Common myeloid progenitor, CD34-positive (primary cell): ENCODE measurements around the gene RASAL3.
"Not testable (repeated sequence)": the region's sequence is repeated elsewhere in the genome, so short reads cannot be mapped to it uniquely, and the experiment has no call there.

ENCODE experiments used
- CTCF ChIA-PET: fragments of 350-600 bp; sonication (Branson Sonifier 250); formaldehyde crosslinking; loops from one replicate; lab custom pipeline; 2021; ENCODE audit warnings: antibody characterized with exemption; lab: Charles Lee
- POLR2A ChIA-PET: fragments of 350-600 bp; sonication (Branson Sonifier 250); formaldehyde crosslinking; loops from one replicate; lab custom pipeline; 2021; ENCODE audit warnings: antibody characterized with exemption; lab: Charles Lee
- DNase-seq, 3 donors: peaks; one replicate each; pipeline versions ENCODE4 v3.0.0 to v3.0.0-alpha.2; 2013
- H3K27ac ChIP-seq, 2 experiments: 1 replicate in 1 of 2; 2 replicates in 1 of 2; pipeline ENCODE4 v1.7.0; 2013; ENCODE audit warnings: inconsistent platforms in 2 of 2, low read length in 2 of 2, mild to moderate bottlenecking in 2 of 2, low read depth in 1 of 2, moderate library complexity in 1 of 2; ENCODE audit not compliant: severe bottlenecking in 2 of 2, insufficient read depth in 1 of 2, poor library complexity in 1 of 2
- H3K27me3 ChIP-seq, 5 experiments: replicated peaks in 2 of 5; 1 replicate in 3 of 5; 2 replicates in 2 of 5; pipeline versions ENCODE4 v1.6.1 to v1.7.0; 2013; ENCODE audit warnings: low read length in 4 of 5, mild to moderate bottlenecking in 2 of 5, moderate library complexity in 2 of 5, inconsistent platforms in 1 of 5; ENCODE audit not compliant: insufficient read depth in 5 of 5, control insufficient read depth in 4 of 5
- H3K36me3 ChIP-seq, 4 experiments: 1 replicate in 2 of 4; 2 replicates in 2 of 4; pipeline versions ENCODE4 v1.6.1 to v1.7.0; 2013; ENCODE audit warnings: low read length in 3 of 4, control low read depth in 1 of 4, mild to moderate bottlenecking in 1 of 4; ENCODE audit not compliant: control insufficient read depth in 4 of 4, insufficient read depth in 4 of 4
- H3K4me1 ChIP-seq, 4 experiments: 1 replicate in 3 of 4; 2 replicates in 1 of 4; pipeline versions ENCODE4 v1.6.1 to v1.7.1; 2013; ENCODE audit warnings: low read length in 3 of 4, mild to moderate bottlenecking in 3 of 4, control low read depth in 1 of 4, inconsistent platforms in 1 of 4, moderate library complexity in 1 of 4; ENCODE audit not compliant: control insufficient read depth in 4 of 4, insufficient read depth in 4 of 4; ENCODE audit errors: control extremely low read depth in 1 of 4
- H3K4me3 ChIP-seq, 7 experiments: 1 replicate in 4 of 7; 2 replicates in 3 of 7; pipeline versions ENCODE4 v1.5.1 to v1.7.0; 2013; ENCODE audit warnings: mild to moderate bottlenecking in 7 of 7, low read length in 6 of 7, moderate library complexity in 6 of 7, inconsistent platforms in 2 of 7, low read depth in 2 of 7, control low read depth in 1 of 7; ENCODE audit not compliant: insufficient read depth in 4 of 7, control insufficient read depth in 1 of 7; ENCODE audit errors: extremely low read depth in 1 of 7
- H3K9me3 ChIP-seq, 5 experiments: 1 replicate in 4 of 5; 2 replicates in 1 of 5; pipeline versions ENCODE4 v1.6.1 to v1.7.1; 2013; ENCODE audit warnings: low read length in 4 of 5, mild to moderate bottlenecking in 2 of 5, inconsistent platforms in 1 of 5, low read depth in 1 of 5, moderate library complexity in 1 of 5; ENCODE audit not compliant: control insufficient read depth in 4 of 5, insufficient read depth in 2 of 5; ENCODE audit errors: control extremely low read depth in 1 of 5
- WGBS: methylation state at CpG from one replicate; pipeline ENCODE4 v1.1.5; 2013; ENCODE audit not compliant: insufficient coverage; 5-methylcytosine and 5-hydroxymethylcytosine counted together

Gene RASAL3

GRCh38 chr19:15485768-15486167 lies 21.4 kb upstream of the RASAL3 start:
- ChIA-PET CTCF (interaction anchor here (0.6 to 0.8 kb wide), 3 partner anchors 46 to 67 kb away, joined by 3 to 4 read pairs (median 3); partner anchors contain the start of gene AKAP8L), POLR2A (interaction anchor here (0.7 kb wide), 1 partner anchor 17 kb away, joined by 3 read pairs; no protein-coding TSS in a partner anchor)
- H3K9me3 ChIP-seq, DNase-seq, H3K27me3 ChIP-seq, H3K4me1 ChIP-seq, H3K27ac ChIP-seq, H3K36me3 ChIP-seq, H3K4me3 ChIP-seq: not testable (repeated sequence)
- WGBS: 100% methylated on average over 5 of the region's 5 CpGs

DNA sequence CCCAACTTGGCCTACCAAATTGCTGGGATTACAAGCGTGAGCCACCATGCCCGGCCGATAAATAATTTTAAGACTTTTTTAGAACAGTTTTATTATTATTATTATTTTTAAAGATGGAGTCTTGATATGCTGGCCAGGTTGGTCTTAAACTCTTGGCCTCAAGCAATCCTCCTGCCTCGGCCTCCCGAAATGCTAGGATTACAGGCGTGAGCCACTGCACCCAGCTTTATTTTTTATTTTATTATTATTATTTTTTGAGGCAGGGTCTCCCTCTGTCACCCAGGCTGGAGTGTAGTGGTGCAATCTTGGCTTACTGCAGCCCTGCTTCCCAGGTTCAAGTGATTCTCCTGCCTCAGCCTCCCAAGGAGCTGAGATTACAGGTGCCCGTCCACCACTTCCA lies 16.7 kb upstream of the RASAL3 start:
- CTCF ChIA-PET: interaction anchor here (0.9 to 8.8 kb wide), 9 partner anchors 10 to 97 kb away, joined by 3 to 76 read pairs (median 7); partner anchors contain the start of genes AKAP8L and RASAL3

GRCh38 chr19:15479391-15480345 lies 15.3 kb upstream of the RASAL3 start, which contains the start of gene PGLYRP2:
Gene PGLYRP2 (minus strand): TSS chr19:15479501. CDS start chr19:15479371, 130 bp downstream.
- WGBS: 63% methylated on average over 12 of the region's 16 CpGs
- Histone ChIP-seq H3K36me3 (no peaks in the 10 kb centered on the region), H3K4me3 (no peak within 1 kb of the TSS), H3K9me3 (peaks cover 0 to 8% (median 4%) of the 10 kb centered on the region in 5 experiments), H3K4me1 (peaks cover 0 to 17% (median 15%) of the 10 kb centered on the region in 4 experiments), H3K27ac (no peak within 1 kb of the TSS), H3K27me3 (no peaks in the 10 kb centered on the region)
- POLR2A ChIA-PET: interaction anchor here (1.1 to 1.8 kb wide), 3 partner anchors 15 to 61 kb away, joined by 3 to 7 read pairs (median 3); partner anchors contain the start of genes AKAP8L and RASAL3
- CTCF ChIA-PET: interaction anchor here (0.6 to 8.8 kb wide), 19 partner anchors 9 to 105 kb away, joined by 3 to 76 read pairs (median 4); partner anchors contain the start of genes AKAP8L and RASAL3
- DNase-seq: peak; percentile 71 to 85 (median 83)

More for the DNA sequence above, 16.7 kb upstream of the RASAL3 start:
- not testable (repeated sequence) for H3K36me3 ChIP-seq, H3K4me3 ChIP-seq, DNase-seq, H3K27ac ChIP-seq, H3K27me3 ChIP-seq, H3K9me3 ChIP-seq
- H3K4me1 ChIP-seq: peaks cover 0 to 16% (median 12%) of the 10 kb centered on the region in 4 experiments
- POLR2A ChIA-PET: interaction anchor here (1.8 kb wide), 1 partner anchor 18 kb away, joined by 7 read pairs; no protein-coding TSS in a partner anchor
- 100% methylated on average over 1 of the region's 7 CpGs for WGBS

DNA sequence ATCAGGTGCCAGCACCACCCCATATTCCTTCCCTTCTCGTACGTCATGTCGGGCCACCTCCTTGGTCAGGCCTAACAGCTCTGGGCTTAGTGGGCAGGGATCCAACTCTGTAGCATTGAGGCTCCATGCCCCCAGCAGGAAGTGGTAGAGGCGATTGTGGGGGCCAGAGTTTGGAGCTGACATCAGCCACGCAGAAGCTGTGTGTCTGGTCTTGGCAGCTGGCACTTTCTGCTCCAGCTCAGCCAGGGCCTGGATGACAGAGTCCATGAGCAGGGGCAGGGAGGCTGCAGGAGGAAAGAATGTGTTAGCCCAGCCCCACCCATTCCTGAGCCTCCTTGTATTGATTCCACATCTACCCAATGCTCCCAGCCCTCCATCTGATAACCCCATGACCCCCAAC lies 12.0 kb upstream of the RASAL3 start:
- Histone ChIP-seq H3K9me3 (peaks cover 0 to 8% (median 4%) of the 10 kb centered on the region in 5 experiments), H3K27me3 (no peaks in the 10 kb centered on the region), H3K4me3 (no peak overlapping the region), H3K36me3 (no peaks in the 10 kb centered on the region), H3K4me1 (peaks cover 0 to 19% (median 15%) of the 10 kb centered on the region in 4 experiments), H3K27ac (no peak overlapping the region)
- CTCF ChIA-PET: interaction anchor here (1.0 to 8.8 kb wide), 6 partner anchors 9 to 84 kb away, joined by 3 to 76 read pairs (median 5); partner anchors contain the start of gene AKAP8L
- POLR2A ChIA-PET: interaction anchor here (0.8 kb wide), 1 partner anchor 9 kb away, joined by 4 read pairs; no protein-coding TSS in a partner anchor
- peak in 2 of 3 donors; percentile 36 to 39 for DNase-seq
- WGBS: 0% methylated on average over 1 of the region's 5 CpGs

- peaks cover 0 to 19% (median 15%) of the 10 kb centered on the region in 4 experiments for H3K4me1 ChIP-seq
- H3K4me3 ChIP-seq: no peak overlapping the region
- H3K27me3 ChIP-seq: no peaks in the 10 kb centered on the region
- peaks cover 0 to 8% (median 4%) of the 10 kb centered on the region in 5 experiments for H3K9me3 ChIP-seq
- H3K36me3 ChIP-seq: no peaks in the 10 kb centered on the region
- 98% methylated on average over 10 of the region's 10 CpGs for WGBS
- no peak for DNase-seq
- H3K27ac ChIP-seq: no peak overlapping the region
- CTCF ChIA-PET: interaction anchor here (0.8 to 8.8 kb wide), 5 partner anchors 8 to 85 kb away, joined by 4 to 76 read pairs (median 5); no protein-coding TSS in a partner anchor
- POLR2A ChIA-PET: no interaction called here
These were observed 11.3 kb upstream of the RASAL3 start for GRCh38 chr19:15475611-15476010.

DNA sequence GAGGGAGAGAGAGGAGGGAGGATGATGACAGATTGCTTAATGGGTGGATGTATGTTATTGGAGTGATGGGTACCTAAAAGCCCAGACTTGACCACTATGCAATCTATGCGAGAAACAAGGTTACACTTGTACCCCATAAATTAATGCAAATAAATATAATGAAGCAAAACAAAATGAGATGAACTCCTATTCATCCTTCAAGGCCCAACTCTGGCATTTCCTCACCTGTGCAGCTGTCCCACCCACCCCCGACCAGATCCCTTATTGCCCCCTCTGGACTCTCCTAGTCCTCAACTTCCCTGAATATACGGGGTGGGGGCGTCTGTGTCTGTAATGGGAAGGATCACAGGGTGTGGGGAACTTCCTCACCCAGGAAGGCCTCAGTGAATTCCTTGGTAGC lies 10.8 kb upstream of the RASAL3 start:
- peaks cover 0 to 20% (median 14%) of the 10 kb centered on the region in 4 experiments for H3K4me1 ChIP-seq
- whole genome bisulfite sequencing: 100% methylated on average over 1 of the region's 4 CpGs
- H3K4me3 ChIP-seq: no peak overlapping the region
- CTCF ChIA-PET: interaction anchor here (0.8 to 8.8 kb wide), 5 partner anchors 8 to 85 kb away, joined by 4 to 76 read pairs (median 5); no protein-coding TSS in a partner anchor
- POLR2A ChIA-PET: no interaction called here
- no peak overlapping the region for H3K27ac ChIP-seq
- peaks cover 0 to 8% (median 4%) of the 10 kb centered on the region in 5 experiments for H3K9me3 ChIP-seq
- H3K36me3 ChIP-seq: no peaks in the 10 kb centered on the region
- H3K27me3 ChIP-seq: no peaks in the 10 kb centered on the region
- DNase-seq: no peak
